ENCODE results near the gene FTO. TPM values are rescaled to one million over a fixed set of nuclear protein-coding genes. Genes with fewer than 3 reads are reported as not detected.

Gene FTO
- total and polyA plus RNA-seq, 2 experiments from 2014 or later: 46.8 to 77.7 TPM

DNA sequence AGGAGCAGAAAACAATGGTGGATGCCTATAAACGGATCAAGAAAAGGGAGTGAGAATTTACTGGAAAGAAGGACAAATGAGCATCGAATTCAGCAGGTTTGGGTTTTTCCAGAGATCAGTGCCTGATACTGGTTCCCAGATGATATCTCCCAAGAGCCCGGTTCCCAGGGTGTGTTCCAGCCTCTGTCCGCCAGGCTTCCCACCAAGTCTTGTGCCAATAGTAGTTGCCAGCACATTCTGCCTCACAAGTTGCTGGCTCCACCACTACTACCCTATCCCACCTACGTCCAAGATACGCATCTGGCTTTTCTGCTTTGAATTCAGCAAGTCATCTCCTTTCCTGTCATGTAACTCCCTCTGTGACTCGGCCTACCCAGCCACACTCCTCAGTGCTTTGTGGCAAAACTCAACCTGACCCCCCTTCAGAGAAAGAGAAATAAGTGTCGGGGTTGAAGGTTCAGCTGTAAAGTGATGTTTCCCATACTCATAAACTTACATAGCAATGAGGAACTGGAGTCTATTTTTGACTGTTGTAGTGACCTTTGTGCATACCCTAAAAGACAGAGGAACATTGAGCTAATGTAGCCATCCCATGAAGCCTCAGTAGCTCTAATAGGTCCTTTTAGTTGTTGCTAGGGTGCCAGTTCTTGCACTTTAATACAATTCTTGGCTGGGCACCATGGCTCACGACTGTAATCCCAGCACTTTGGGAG, 305.7 kb downstream of the FTO start:
- Histone ChIP-seq H3K27ac (no peak overlapping the region), H3K4me3 (no peak overlapping the region)
- 97% methylated on average over 9 of the region's 9 CpGs for WGBS (ENCODE audit: low lambda C conversion rate, missing lambda C conversion rate)

DNA sequence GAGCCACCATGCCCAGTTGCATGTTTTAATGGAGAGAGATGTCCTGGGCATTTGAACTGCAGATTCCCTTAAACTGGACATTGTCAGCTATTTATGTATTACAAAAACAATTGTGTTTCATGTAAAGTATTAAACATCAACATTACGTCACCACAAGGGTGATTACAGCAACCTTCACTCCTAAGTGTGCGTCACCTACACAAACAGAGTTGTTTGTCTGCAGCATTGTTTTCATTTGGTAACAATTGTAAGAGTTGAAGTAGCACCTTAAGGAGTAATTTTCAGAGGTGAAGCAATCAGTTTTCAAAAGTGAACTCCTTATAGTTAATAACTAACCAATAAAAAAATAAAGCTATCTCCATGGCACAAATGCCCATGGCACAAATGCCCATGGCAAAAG, 311.2 kb downstream of the FTO start:
- Histone ChIP-seq H3K27ac (no peak overlapping the region), H3K4me3 (no peak overlapping the region), H3K79me2 (no peaks in the 10 kb centered on the region), H2AFZ (no peak overlapping the region), H3K9me2 (replicated peaks; ENCODE audit: insufficient read depth) (no peaks in the 10 kb centered on the region), H3K36me3 (replicated peaks; ENCODE audit: insufficient read depth, low read depth) (no peaks in the 10 kb centered on the region), H3K27me3 (no peaks in the 10 kb centered on the region), H4K20me1 (ENCODE audit: insufficient read depth, poor library complexity, severe bottlenecking) (no peaks in the 10 kb centered on the region), H3K9me3 (ENCODE audit: low read depth) (no peaks in the 10 kb centered on the region), H3K4me1 (ENCODE audit: insufficient read depth) (no peaks in the 10 kb centered on the region), H3K4me2 (no peak overlapping the region)
- TF ChIP-seq EZH2 (IDR thresholded peaks at IDR 0.05; ENCODE audit: borderline replicate concordance) (no peak), EZH2phosphoT487 (IDR thresholded peaks at IDR 0.05; ENCODE audit: low read depth, severe bottlenecking, unreplicated experiment) (no peak)
- TF ChIP-seq, protein P1, sequence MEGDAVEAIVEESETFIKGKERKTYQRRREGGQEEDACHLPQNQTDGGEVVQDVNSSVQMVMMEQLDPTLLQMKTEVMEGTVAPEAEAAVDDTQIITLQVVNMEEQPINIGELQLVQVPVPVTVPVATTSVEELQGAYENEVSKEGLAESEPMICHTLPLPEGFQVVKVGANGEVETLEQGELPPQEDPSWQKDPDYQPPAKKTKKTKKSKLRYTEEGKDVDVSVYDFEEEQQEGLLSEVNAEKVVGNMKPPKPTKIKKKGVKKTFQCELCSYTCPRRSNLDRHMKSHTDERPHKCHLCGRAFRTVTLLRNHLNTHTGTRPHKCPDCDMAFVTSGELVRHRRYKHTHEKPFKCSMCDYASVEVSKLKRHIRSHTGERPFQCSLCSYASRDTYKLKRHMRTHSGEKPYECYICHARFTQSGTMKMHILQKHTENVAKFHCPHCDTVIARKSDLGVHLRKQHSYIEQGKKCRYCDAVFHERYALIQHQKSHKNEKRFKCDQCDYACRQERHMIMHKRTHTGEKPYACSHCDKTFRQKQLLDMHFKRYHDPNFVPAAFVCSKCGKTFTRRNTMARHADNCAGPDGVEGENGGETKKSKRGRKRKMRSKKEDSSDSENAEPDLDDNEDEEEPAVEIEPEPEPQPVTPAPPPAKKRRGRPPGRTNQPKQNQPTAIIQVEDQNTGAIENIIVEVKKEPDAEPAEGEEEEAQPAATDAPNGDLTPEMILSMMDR (IDR thresholded peaks at IDR 0.05; ENCODE audit: poor library complexity): no peak
- 84% methylated on average over 2 of the region's 2 CpGs for WGBS (ENCODE audit: low lambda C conversion rate, missing lambda C conversion rate)
- DNase-seq (ENCODE audit: low spot score): no peak

More for the DNA sequence above, 305.7 kb downstream of the FTO start:
- no peak overlapping the region for H3K4me2 ChIP-seq
- H2AFZ ChIP-seq: no peak overlapping the region
- H3K79me2 ChIP-seq: no peaks in the 10 kb centered on the region
- DNase-seq (ENCODE audit: low spot score): no peak
- no peaks in the 10 kb centered on the region for H3K27me3 ChIP-seq
- no peak for TF ChIP-seq EZH2phosphoT487 (IDR thresholded peaks at IDR 0.05; ENCODE audit: low read depth, severe bottlenecking, unreplicated experiment)
- no peak for TF ChIP-seq EZH2 (IDR thresholded peaks at IDR 0.05; ENCODE audit: borderline replicate concordance)
- TF ChIP-seq, protein P1 (IDR thresholded peaks at IDR 0.05; ENCODE audit: poor library complexity): no peak
- no peaks in the 10 kb centered on the region for H3K36me3 ChIP-seq (replicated peaks; ENCODE audit: insufficient read depth, low read depth)
- H3K4me1 ChIP-seq (ENCODE audit: insufficient read depth): no peaks in the 10 kb centered on the region
- no peaks in the 10 kb centered on the region for H3K9me2 ChIP-seq (replicated peaks; ENCODE audit: insufficient read depth)
- no peaks in the 10 kb centered on the region for H3K9me3 ChIP-seq (ENCODE audit: low read depth)
- H4K20me1 ChIP-seq (ENCODE audit: insufficient read depth, poor library complexity, severe bottlenecking): no peaks in the 10 kb centered on the region

DNA sequence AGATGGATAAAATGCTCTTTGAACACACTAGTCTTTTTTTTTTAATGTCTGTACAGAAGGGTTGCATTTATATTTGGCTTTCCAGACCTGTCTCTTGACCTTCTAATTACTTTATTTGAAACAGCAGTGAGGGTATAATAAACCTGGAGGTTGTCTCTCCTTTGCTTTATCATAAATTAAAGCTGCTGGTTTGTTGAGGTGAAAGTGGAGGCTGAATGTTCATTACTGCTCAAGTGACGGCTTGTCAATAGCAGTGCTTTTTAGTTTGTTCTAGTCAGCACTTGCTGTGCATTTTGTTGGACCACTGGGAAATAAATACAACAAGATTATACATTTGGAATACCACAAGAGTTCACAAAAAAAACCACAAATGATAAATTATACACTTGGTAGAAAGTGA, 318.4 kb downstream of the FTO start:
- Histone ChIP-seq H3K9me2 (replicated peaks; ENCODE audit: insufficient read depth) (no peaks in the 10 kb centered on the region), H3K4me2 (no peak overlapping the region)
- WGBS (ENCODE audit: low lambda C conversion rate, missing lambda C conversion rate): 81% methylated on average over 1 of the region's 1 CpG

More for the DNA sequence above, 318.4 kb downstream of the FTO start:
- Histone ChIP-seq H3K9me3 (ENCODE audit: low read depth) (no peaks in the 10 kb centered on the region), H3K4me1 (ENCODE audit: insufficient read depth) (no peaks in the 10 kb centered on the region), H3K27me3 (no peaks in the 10 kb centered on the region), H3K79me2 (no peaks in the 10 kb centered on the region), H3K4me3 (no peak overlapping the region), H4K20me1 (ENCODE audit: insufficient read depth, poor library complexity, severe bottlenecking) (no peaks in the 10 kb centered on the region), H3K36me3 (replicated peaks; ENCODE audit: insufficient read depth, low read depth) (no peaks in the 10 kb centered on the region), H3K27ac (no peak overlapping the region), H2AFZ (no peak overlapping the region)
- TF ChIP-seq EZH2 (IDR thresholded peaks at IDR 0.05; ENCODE audit: borderline replicate concordance): no peak
- TF ChIP-seq EZH2phosphoT487 (IDR thresholded peaks at IDR 0.05; ENCODE audit: low read depth, severe bottlenecking, unreplicated experiment): no peak
- TF ChIP-seq, protein P1 (IDR thresholded peaks at IDR 0.05; ENCODE audit: poor library complexity): no peak
- no peak for DNase-seq (ENCODE audit: low spot score)

Data from hepatocyte (in vitro differentiated cells).